Activated T-cell treated with anti-CD3 and anti-CD28 coated beads, Interleukin-2, amount 50 U/mL, for 72 hours (primary cell): ENCODE data around the gene NEURL3. TPM values are rescaled to one million over a fixed set of nuclear protein-coding genes. Genes with fewer than 3 reads are reported as not detected.

Source experiments
- ATAC-seq, 2 donors: fragments of 150-1000 bp; cut with Tn5 transposase; replicated peaks in 1 of 2; 2 replicates each; pipeline ENCODE4 v1.10.0; 2021; ENCODE audit warnings: moderate library complexity in 2 of 2, mild to moderate bottlenecking in 1 of 2
- DNase-seq, 2 donors: peaks; one replicate each; pipeline ENCODE4 v3.0.0; 2021 to 2022; ENCODE audit warnings: mixed read lengths in 1 of 2
- H3K27ac Mint-ChIP-seq: one replicate; pipeline ENCODE4 v1.8.0; 2022; ENCODE audit warnings: mild to moderate bottlenecking, moderate library complexity, mixed read lengths
- H3K27me3 Mint-ChIP-seq: one replicate; pipeline ENCODE4 v1.8.0; 2022; ENCODE audit warnings: low read depth, mixed read lengths
- H3K36me3 Mint-ChIP-seq, 2 donors: one replicate each; pipeline ENCODE4 v1.8.0; 2022; ENCODE audit warnings: mixed read lengths in 2 of 2, mild to moderate bottlenecking in 1 of 2; ENCODE audit not compliant: insufficient read depth in 2 of 2
- H3K4me1 Mint-ChIP-seq: one replicate; pipeline ENCODE4 v1.8.0; 2022; ENCODE audit warnings: low read depth, mixed read lengths
- H3K4me3 Mint-ChIP-seq, 2 donors: one replicate each; pipeline ENCODE4 v1.8.0; 2022; ENCODE audit warnings: mild to moderate bottlenecking in 2 of 2, mixed read lengths in 2 of 2, moderate library complexity in 2 of 2
- H3K9me3 Mint-ChIP-seq, 2 donors: one replicate each; pipeline ENCODE4 v1.8.0; 2022; ENCODE audit warnings: mixed read lengths in 2 of 2
- total RNA-seq, 2 donors: library from RNA; stranded (reverse); gene quantifications; one replicate each; pipeline ENCODE4 v1.2.3, GENCODE V29; 2022

The NEURL3 gene
- total RNA-seq, 2 donors from 2014 or later = 4.4 to 5.3 TPM

- peak; percentile 69 to 71 for ATAC-seq
- H3K4me1 Mint-ChIP-seq = peaks cover 56% of the 10 kb centered on the region
Observed at GRCh38 chr2:96491860-96492497, 13.2 kb downstream of the NEURL3 start.

GRCh38 chr2:96489663-96490062 is 15.5 kb downstream of the NEURL3 start:
- ATAC-seq (no peak), DNase-seq (no peak)
- Mint-ChIP-seq H3K27ac (peak overlapping the region; percentile 79), H3K9me3 (no peaks in the 10 kb centered on the region), H3K36me3 (peaks cover 12 to 17% of the 10 kb centered on the region in 2 donors), H3K27me3 (no peaks in the 10 kb centered on the region), H3K4me3 (peak overlapping the region in 1 of 2 donors; percentile 11), H3K4me1 (peaks cover 71% of the 10 kb centered on the region)

More at GRCh38 chr2:96491860-96492497, 13.2 kb downstream of the NEURL3 start:
- Mint-ChIP-seq H3K4me3 (peak overlapping the region; percentile 57 to 78), H3K36me3 (peaks cover 12 to 20% of the 10 kb centered on the region in 2 donors), H3K27ac (peak overlapping the region; percentile 94), H3K27me3 (no peaks in the 10 kb centered on the region), H3K9me3 (peaks cover 0 to 7% of the 10 kb centered on the region in 2 donors)
- DNase-seq = no peak

GRCh38 chr2:96489261-96489660 is 15.9 kb downstream of the NEURL3 start:
- DNase-seq (no peak), ATAC-seq (no peak)
- no peaks in the 10 kb centered on the region for H3K27me3 Mint-ChIP-seq
- H3K4me1 Mint-ChIP-seq = peaks cover 73% of the 10 kb centered on the region
- peak overlapping the region in 1 of 2 donors; percentile 11 for H3K4me3 Mint-ChIP-seq
- H3K27ac Mint-ChIP-seq = peak overlapping the region; percentile 79
- peaks cover 12 to 16% of the 10 kb centered on the region in 2 donors for H3K36me3 Mint-ChIP-seq
- H3K9me3 Mint-ChIP-seq = no peaks in the 10 kb centered on the region

- peak in 1 of 2 donors; percentile 10 for ATAC-seq
- Mint-ChIP-seq H3K36me3 (peaks cover 10 to 13% of the 10 kb centered on the region in 2 donors), H3K27me3 (no peaks in the 10 kb centered on the region), H3K4me3 (peak overlapping the region; percentile 86 to 100), H3K4me1 (peaks cover 56% of the 10 kb centered on the region), H3K9me3 (no peaks in the 10 kb centered on the region), H3K27ac (peak overlapping the region; percentile 100)
- DNase-seq = no peak
Observed at GRCh38 chr2:96486696-96487095, 18.5 kb downstream of the NEURL3 start.

GRCh38 chr2:96485751-96486651 is 19.2 kb downstream of the NEURL3 start:
- peak overlapping the region; percentile 100 for H3K27ac Mint-ChIP-seq
- ATAC-seq (peak; percentile 95 to 97), DNase-seq (peak; percentile 88 to 93)
- peaks cover 54% of the 10 kb centered on the region for H3K4me1 Mint-ChIP-seq
- H3K27me3 Mint-ChIP-seq = no peaks in the 10 kb centered on the region
- no peaks in the 10 kb centered on the region for H3K9me3 Mint-ChIP-seq
- H3K4me3 Mint-ChIP-seq = peak overlapping the region; percentile 86 to 100
- H3K36me3 Mint-ChIP-seq = peaks cover 10 to 13% of the 10 kb centered on the region in 2 donors

- Mint-ChIP-seq H3K4me3 (peak overlapping the region; percentile 86 to 100), H3K4me1 (peaks cover 54% of the 10 kb centered on the region), H3K36me3 (peaks cover 10 to 13% of the 10 kb centered on the region in 2 donors), H3K9me3 (no peaks in the 10 kb centered on the region), H3K27me3 (no peaks in the 10 kb centered on the region), H3K27ac (peak overlapping the region; percentile 100)
- DNase-seq (no peak), ATAC-seq (peak in 1 of 2 donors; percentile 0)
Observed at GRCh38 chr2:96485350-96485749, 19.8 kb downstream of the NEURL3 start.

GRCh38 chr2:96484091-96484490 is 21.1 kb downstream of the NEURL3 start:
- H3K27ac Mint-ChIP-seq = no peak overlapping the region
- ATAC-seq = no peak

GRCh38 chr2:96477458-96477857 is 27.7 kb downstream of the NEURL3 start:
- ATAC-seq (no peak), DNase-seq (no peak)
- no peaks in the 10 kb centered on the region for H3K4me1 Mint-ChIP-seq
- H3K27me3 Mint-ChIP-seq = peaks cover 16% of the 10 kb centered on the region
- H3K9me3 Mint-ChIP-seq = no peaks in the 10 kb centered on the region
- H3K36me3 Mint-ChIP-seq = no peaks in the 10 kb centered on the region
- peak overlapping the region; percentile 59 for H3K27ac Mint-ChIP-seq
- no peak overlapping the region for H3K4me3 Mint-ChIP-seq

More at GRCh38 chr2:96484091-96484490, 21.1 kb downstream of the NEURL3 start:
- H3K27me3 Mint-ChIP-seq = no peaks in the 10 kb centered on the region
- H3K9me3 Mint-ChIP-seq = no peaks in the 10 kb centered on the region
- no peak overlapping the region for H3K4me3 Mint-ChIP-seq
- no peak for DNase-seq
- H3K4me1 Mint-ChIP-seq = peaks cover 41% of the 10 kb centered on the region
- peaks cover 10 to 13% of the 10 kb centered on the region in 2 donors for H3K36me3 Mint-ChIP-seq

- Mint-ChIP-seq H3K9me3 (no peaks in the 10 kb centered on the region), H3K36me3 (no peaks in the 10 kb centered on the region), H3K27ac (no peak overlapping the region), H3K4me1 (peaks cover 23% of the 10 kb centered on the region), H3K4me3 (no peak overlapping the region), H3K27me3 (peaks cover 18% of the 10 kb centered on the region)
- DNase-seq (no peak), ATAC-seq (peak in 1 of 2 donors; percentile 30)
Observed at GRCh38 chr2:96471772-96472171, 33.4 kb downstream of the NEURL3 start.

- Mint-ChIP-seq H3K36me3 (no peaks in the 10 kb centered on the region), H3K4me1 (peaks cover 23% of the 10 kb centered on the region), H3K4me3 (peak overlapping the region; percentile 52 to 61)
Observed at GRCh38 chr2:96470636-96471035, 34.5 kb downstream of the NEURL3 start.

GRCh38 chr2:96470109-96470508 is 35.0 kb downstream of the NEURL3 start:
- DNase-seq (no peak), ATAC-seq (no peak)
- Mint-ChIP-seq H3K4me3 (no peak overlapping the region), H3K4me1 (peaks cover 23% of the 10 kb centered on the region), H3K27ac (no peak overlapping the region), H3K27me3 (peaks cover 13% of the 10 kb centered on the region), H3K36me3 (no peaks in the 10 kb centered on the region), H3K9me3 (no peaks in the 10 kb centered on the region)

More at GRCh38 chr2:96470636-96471035, 34.5 kb downstream of the NEURL3 start:
- H3K9me3 Mint-ChIP-seq = no peaks in the 10 kb centered on the region
- peaks cover 13% of the 10 kb centered on the region for H3K27me3 Mint-ChIP-seq
- peak; percentile 77 to 78 for DNase-seq
- no peak overlapping the region for H3K27ac Mint-ChIP-seq
- peak; percentile 95 to 96 for ATAC-seq

GRCh38 chr2:96468904-96469303 is 36.3 kb downstream of the NEURL3 start:
- DNase-seq (no peak), ATAC-seq (no peak)
- Mint-ChIP-seq H3K27me3 (peaks cover 13% of the 10 kb centered on the region), H3K4me1 (peaks cover 23% of the 10 kb centered on the region), H3K9me3 (no peaks in the 10 kb centered on the region), H3K27ac (no peak overlapping the region), H3K4me3 (no peak overlapping the region), H3K36me3 (no peaks in the 10 kb centered on the region)

- DNase-seq (no peak), ATAC-seq (no peak)
- H3K9me3 Mint-ChIP-seq = peaks cover 0 to 4% of the 10 kb centered on the region in 2 donors
- no peak overlapping the region for H3K27ac Mint-ChIP-seq
- peaks cover 8% of the 10 kb centered on the region for H3K4me1 Mint-ChIP-seq
- peaks cover 7% of the 10 kb centered on the region for H3K27me3 Mint-ChIP-seq
- no peak overlapping the region for H3K4me3 Mint-ChIP-seq
- no peaks in the 10 kb centered on the region for H3K36me3 Mint-ChIP-seq
Observed at GRCh38 chr2:96464651-96465050, 40.5 kb downstream of the NEURL3 start.
